Fibroblast of the aortic adventitia (primary cell): ENCODE measurements around the gene RAB22A. TPM values are rescaled to one million over a fixed set of nuclear protein-coding genes. Genes with fewer than 3 reads are reported as not detected.
A peak's percentile ranks its signal among the peaks of the same experiment; 100 is the strongest.

Experiments
- DNase-seq: peaks from one replicate; pipeline ENCODE4 v3.0.0-alpha.2; 2010; ENCODE audit warnings: low read depth
- H3K4me3 ChIP-seq: 2 replicates; pipeline ENCODE4 v1.5.1; 2011; ENCODE audit warnings: low read depth, mild to moderate bottlenecking, control low read depth, low read length, moderate library complexity
- CTCF ChIP-seq: IDR thresholded peaks from 2 replicates; pipeline ENCODE4 v1.5.1; 2011; ENCODE audit warnings: mild to moderate bottlenecking, low read length, control low read depth, inconsistent platforms; ENCODE audit not compliant: insufficient read depth
- total RNA-seq: library from RNA; depleted of rRNA; stranded (reverse); fragments of >200 nt; gene quantifications from 2 replicates; pipeline ENCODE4 v1.2.3, GENCODE V29; 2012; ENCODE audit warnings: low replicate concordance

The RAB22A gene
- total RNA-seq, 1 donor, result 41.5 TPM

DNA sequence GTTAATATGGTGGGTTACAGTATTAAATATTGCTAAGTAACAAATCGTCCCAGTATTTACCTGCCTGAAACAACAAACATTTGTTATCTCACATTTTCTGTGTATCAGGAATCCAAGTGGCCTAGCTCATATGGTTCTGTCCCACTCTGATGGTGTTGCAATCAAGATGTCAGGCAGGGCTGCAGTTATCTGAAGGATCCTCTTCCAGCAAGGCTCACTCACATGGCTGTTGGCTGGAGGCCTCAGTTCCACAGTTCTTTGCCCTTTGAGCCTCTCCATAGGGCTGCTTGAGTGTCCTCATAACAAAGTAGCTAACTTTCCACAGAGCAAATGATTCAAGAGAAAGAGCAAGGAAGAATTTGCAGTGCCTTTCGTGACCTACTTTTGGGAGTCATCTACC is 17.7 kb downstream of the RAB22A start:
- no peak overlapping the region for H3K4me3 ChIP-seq
- TF ChIP-seq CTCF, result no peak
- no peak for DNase-seq

GRCh38 chr20:58328836-58329235 is 19.3 kb downstream of the RAB22A start:
- TF ChIP-seq CTCF, result no peak
- H3K4me3 ChIP-seq, result no peak overlapping the region

DNA sequence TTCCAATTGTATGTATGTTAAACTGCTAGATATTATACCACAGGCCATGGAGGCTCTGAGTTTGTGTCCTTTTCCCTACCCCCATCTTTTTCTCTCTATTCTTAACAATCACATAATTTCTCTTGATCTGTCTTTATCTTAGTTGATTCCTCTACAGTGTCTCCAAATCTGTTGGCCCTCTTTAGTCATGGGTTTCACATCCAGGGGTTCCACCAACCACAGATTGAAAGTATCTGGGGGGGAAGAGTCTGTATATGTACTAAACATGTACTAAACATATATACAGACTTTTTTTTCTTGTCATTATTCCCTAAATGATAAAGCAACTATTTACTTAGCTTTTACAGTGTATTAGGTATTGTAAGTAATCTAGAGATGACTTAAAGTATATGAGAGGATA is 20.2 kb downstream of the RAB22A start:
- H3K4me3 ChIP-seq, result no peak overlapping the region
- no peak for DNase-seq
- no peak for TF ChIP-seq CTCF

More at GRCh38 chr20:58328836-58329235, 19.3 kb downstream of the RAB22A start:
- no peak for DNase-seq

- TF ChIP-seq CTCF, result no peak
- DNase-seq, result no peak
- no peak overlapping the region for H3K4me3 ChIP-seq
These were observed 20.7 kb downstream of the RAB22A start for GRCh38 chr20:58330249-58330648.

GRCh38 chr20:58330687-58331086 is 21.2 kb downstream of the RAB22A start:
- no peak overlapping the region for H3K4me3 ChIP-seq
- TF ChIP-seq CTCF, result no peak
- DNase-seq, result peak; percentile 59

DNA sequence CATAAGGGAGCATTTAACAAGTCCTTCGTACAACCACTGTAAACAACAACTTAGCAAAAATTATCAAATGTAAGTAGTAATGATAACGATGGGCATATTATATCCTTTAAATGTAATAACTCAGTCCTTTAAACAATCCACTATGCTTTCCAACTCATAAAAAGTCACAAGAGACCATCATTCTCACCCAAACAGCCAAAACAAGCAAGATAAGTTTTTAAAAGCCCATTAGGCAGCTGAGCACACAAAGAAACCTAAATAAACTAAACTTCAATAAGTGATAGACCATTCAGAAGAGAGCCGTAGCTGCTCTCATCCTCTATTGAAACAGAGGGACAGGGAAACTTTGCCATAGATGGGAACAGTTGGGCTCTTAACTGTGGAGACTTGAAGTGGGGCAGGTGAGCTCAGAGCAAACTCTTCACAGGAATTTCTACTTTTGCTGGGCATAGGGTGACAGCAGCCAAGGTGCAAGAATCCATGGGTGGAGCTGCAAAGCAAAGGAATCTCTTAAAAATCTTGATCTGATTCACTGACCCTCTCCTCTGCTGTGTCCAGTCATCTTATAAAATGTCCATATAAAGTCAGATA is 22.5 kb downstream of the RAB22A start:
- no peak overlapping the region for H3K4me3 ChIP-seq
- no peak for DNase-seq
- TF ChIP-seq CTCF, result no peak

DNA sequence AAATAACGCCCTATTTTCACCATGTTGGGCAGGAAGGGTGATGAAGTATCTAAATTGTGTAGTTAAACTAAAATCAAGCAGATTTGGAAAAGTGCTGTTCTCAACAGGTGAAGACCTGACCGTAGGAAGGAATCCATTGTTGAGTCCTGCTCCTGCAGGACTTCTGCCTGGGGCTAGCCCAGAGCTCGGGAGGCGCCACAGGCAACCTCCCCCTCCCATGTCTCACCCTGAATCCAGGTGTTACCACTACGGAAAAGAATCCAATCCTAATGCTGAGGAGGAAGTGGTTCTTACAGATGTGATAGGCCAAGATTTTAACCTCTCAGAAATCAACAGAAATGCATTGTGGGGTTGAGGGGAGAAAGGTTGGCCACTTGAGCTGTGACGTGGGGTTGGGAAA is 30.2 kb downstream of the RAB22A start:
- no peak for TF ChIP-seq CTCF
- no peak overlapping the region for H3K4me3 ChIP-seq
- no peak for DNase-seq
